ENCODE data around the gene CRYAB.

GRCh38 chr11:111916768-111917167, 5.2 kb upstream of the CRYAB start:
- TF ChIP-seq GABPB1 (CRISPR knock-in tag; IDR thresholded peaks at IDR 0.05) (no peak), CTCF (IDR thresholded peaks at IDR 0.05) (no peak)

Measured in WTC11 (cell line).